ENCODE results near the gene BRIP1.
"Not testable (repeated sequence)": the region's sequence is repeated elsewhere in the genome, so short reads cannot be mapped to it uniquely, and the experiment has no call there.

Gene BRIP1

DNA sequence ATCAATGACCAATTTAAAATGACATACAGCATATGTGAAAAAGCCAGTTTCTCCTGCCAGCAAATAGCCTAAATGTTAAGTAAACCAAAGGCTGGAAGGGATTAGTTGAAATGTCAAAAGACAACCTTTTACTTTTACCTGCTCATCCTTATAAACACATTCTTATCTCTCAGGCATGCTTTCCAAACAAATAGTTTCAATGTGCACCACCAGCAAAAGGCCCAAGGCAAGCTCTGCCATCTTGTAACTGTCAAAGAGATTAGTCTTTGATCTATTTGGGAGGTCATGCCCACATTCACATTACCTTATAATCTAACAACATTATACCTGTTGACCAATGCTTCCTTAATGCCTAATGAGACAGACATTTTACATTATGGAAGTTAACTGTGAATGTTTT, 140.1 kb downstream of the BRIP1 start:
- DNase-seq, result no peak

DNA sequence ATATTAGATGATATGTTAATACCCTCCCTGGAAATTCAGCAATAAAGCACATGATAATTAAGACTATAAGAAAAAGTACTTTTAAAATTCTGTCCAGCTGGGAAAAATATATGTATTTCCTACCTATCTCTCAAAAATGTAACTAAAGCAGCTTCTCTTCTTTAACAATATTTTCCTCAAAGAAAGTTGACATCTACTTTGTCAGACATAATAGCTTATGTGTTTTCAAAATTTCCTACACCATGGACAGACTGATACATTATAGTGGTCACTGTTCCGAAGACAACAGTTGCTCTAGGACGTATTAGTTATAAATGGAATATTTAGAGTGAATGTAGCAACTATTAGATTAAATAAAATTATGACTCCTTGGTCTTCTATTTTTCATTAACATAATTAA, 140.9 kb downstream of the BRIP1 start:
- no peak for DNase-seq

DNA sequence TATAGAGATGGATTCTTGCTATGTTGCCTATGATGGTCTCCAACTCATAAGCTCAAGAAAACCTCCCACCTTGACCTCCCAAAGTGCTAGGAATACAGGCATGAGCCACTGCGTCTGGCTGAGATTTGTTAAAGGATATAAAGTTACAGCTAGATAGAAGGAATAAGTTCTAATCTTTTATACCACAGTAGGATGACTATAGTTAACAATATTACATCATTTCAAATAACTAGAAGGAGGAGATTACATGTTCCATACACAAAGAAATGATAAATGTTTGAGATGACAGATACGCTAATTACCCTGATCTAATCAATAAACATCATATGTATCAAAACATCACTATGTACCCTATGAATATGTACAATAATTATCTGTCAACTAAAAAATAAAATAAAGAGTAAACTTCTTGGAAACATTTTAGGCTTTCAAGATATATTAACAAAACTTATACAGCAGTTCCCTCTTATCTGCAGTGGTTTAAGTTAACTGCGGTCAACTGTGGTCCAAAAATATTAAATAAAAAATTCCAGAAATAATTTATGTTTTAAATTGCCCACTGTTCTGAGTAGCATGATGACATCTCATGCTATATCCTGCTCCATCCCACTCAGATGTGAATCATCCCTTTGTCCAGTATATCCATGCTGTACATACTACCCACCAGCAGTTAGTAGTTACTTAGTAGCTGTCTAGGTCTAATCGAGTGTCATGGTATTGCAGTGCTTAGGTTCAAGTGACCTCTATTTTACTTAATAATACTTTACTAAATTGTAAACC, 143.1 kb downstream of the BRIP1 start:
- DNase-seq, result no peak

DNA sequence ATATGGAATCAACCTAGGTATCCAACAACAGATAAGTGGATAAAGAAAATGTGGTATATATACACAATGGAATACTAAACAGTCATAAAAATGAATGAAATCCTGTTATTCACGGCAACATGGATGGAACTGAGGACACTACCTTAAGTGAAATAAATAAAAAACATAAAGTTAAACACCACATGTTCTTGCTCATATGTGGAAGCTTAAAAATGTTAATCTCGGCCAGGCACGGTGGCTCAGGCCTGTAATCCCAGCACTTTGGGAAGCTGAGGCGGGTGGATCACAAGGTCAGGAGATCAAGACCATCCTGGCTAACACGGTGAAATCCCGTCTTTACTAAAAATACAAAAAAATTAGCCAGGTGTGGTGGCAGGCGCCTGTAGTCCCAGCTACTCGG, 144.1 kb downstream of the BRIP1 start:
- not testable (repeated sequence) for DNase-seq

DNA sequence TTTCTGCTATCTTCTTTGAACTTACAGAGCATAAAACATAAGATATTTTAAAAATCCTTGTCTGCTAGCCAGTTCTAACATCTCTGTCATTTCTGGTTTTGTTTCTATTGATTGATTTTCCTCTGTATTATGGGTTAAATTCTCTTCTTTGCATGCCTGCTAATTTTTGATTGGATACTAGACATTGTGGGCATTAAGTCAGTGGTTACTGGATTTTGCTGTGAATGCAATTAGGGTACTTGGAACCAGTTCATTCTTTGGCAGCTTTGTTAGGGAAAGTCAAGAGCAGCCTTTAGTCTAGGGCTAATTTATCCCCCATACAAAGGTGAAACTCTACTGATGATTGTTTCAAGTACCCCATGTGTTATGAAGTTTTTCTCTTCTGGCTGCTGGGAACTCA, 145.3 kb downstream of the BRIP1 start:
- DNase-seq, result no peak

DNA sequence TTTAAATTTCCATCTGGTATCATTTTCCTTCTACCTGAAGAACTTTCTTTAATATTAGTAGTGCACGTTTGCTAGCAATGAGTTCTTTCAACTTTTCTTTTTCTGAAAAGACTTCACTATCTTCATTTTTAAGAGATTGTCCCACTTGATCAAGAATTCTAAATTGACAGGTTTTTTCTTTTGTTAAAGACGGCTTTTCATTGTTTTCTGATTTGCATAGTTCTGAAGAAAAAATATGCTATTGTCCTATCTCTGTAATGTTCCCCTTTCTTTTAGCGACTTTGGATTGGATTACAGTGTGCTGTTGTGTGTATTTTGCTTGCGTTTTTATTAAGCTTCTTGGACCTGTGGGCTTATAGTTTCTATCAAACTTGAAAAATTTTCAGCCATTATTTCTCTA, 146.0 kb downstream of the BRIP1 start:
- no peak for DNase-seq

DNA sequence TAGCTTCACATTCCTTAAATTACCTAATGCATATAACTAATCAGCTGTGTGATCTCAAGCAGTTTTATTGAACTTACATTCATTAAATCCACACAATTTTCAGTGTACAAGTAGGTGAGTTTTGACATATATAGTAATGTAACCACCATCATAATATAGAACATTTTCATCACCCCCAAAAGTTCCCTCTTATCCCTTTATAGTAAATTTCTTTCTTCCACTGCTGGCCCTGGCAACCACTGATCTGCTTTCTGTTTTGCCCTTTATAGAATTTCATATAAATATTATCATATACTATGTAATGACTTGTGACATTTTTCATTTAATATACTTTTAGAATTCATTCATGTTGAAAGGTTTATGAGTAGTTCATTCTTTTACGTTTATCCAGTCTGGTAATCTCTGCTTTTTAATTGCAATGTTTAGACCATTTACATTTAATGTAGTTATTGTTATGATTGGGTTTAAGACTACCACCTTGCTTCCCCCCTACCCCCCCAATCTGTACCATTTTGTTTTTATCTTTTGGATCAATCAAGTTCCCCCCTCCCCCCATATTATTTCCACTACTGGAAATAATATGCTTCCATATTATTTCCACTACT, 147.0 kb downstream of the BRIP1 start:
- DNase-seq, result no peak

DNA sequence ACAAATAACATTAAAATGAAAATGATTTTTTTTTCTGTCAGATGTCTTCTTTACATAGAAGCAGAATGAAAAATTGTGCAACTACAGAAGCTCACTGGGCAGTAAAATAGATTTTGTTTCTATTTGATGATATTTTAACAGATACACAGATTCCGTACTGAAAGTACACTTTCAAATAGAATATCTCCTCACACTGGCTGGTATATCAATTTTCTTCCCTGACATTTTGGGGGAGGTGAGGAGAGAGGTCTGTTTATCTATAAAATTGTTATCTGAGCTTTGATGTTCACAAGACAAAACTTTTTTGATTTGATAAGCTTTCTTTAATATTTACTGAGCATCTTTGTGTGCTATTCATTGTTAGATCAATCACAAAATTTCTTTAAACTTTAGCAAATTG, 148.0 kb downstream of the BRIP1 start:
- DNase-seq, result no peak

DNA sequence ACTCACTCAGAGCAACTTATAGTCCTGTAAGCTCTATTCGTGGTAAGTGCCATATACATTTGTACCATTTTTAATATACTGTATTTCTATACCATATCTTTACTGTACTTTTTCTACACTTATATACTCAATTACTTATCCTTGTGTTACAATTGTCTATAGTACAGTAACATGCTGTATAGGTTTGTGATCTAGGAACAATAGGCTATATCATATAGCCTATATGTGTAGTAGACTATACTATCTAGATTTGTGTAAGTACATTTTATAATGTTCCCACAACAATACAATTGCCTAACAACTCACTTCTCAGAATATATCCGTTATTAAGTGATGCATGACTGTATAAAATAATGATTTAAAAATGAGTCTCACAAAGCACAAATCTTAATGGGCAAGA, 149.0 kb downstream of the BRIP1 start:
- no peak for DNase-seq

DNA sequence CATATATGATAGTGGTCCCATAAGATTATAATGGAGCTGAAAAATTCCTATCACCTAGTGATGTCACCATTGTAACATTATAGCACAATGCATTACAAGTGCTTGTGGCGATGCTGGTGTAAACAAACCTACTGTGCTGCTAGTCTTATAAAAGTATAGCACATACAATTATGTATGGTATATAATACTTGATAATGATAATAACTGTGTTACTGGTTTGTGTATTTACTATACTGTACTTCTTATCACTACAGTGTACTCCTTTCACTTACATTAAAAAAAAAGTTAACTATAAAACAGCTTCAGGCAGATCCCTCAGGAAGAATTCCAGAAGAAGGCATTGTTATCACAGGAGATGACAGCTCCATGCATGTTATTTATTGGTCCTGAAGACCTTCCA, 150.3 kb downstream of the BRIP1 start:
- no peak for DNase-seq

DNA sequence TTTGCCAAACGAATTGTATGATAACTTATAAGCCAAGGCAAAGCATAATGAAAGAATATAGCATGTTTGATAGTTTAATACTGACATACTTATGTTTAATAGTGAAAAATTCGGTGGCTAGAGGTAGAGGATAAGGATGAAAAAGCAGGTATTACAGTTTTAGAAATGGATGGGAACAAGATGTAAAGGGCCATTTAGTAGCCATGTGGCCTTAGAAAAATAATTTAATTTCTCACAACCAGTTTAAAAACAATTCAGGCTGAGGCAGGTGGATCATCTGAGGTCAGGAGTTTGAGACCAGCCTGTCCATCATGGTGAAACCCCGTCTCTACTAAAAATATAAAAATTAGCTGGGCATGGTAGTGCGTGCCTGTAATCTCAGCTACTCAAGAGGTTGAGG, 152.8 kb downstream of the BRIP1 start:
- no peak for DNase-seq

DNA sequence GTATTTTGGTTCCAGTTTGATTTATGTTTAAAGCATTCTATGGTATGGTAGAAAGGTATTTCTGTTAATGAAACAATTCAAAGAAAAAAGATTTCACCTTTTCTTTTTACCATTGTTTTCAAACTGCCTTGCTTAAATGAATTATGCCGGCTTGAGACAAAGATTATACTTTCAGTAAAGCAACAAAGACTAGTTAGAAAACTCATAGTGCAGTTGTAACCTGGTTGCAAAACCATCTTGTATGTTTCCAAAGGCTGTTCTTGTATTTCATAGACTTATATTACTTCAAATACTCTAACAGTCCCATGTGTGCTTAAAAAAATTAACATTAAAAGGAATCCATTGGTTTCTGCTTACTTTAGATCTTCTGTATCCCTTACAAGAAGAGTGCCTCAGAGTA, 153.8 kb downstream of the BRIP1 start:
- DNase-seq, result no peak

DNA sequence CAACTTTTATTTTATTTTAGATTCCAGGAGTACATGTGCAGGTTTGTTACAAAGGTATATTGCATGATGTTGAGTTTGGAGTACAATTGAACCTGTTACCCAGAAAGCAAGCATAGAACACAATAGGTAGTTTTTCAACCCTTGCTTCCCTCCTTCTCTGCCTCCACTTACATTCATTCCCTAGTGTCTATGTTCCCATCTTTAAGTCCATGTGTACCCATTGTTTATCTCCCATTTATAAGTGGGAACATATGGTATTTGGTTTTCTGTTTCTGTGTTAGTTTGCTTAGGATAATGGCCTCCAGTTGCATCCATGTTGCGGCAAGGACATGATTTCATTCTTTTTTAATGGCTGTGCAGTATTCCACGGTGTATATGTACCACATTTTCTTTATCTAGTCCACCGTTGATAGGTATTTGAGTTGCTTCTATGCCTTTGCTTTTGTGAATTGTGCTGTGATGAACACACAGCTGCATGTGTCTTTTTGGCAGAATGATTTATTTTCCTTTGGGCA, 158.3 kb downstream of the BRIP1 start:
- DNase-seq, result no peak

DNA sequence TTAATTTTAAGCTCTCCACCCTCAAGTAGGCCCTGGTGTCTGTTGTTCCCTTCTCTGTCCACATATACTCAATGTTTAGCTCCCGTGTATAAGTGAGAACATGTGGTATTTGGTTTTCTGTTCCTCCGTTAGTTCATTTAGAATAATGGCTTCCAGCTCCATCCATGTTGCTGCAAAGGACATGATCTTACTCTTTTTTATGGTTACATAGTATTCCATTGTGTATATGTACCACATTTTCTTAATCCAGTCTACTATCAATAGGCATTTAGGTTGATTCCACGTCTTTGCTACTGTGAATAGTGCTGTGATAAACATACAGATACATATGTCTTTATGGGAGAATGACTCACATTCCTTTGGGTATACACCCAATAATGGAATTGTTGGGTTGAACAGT, 160.9 kb downstream of the BRIP1 start:
- no peak for DNase-seq

DNA sequence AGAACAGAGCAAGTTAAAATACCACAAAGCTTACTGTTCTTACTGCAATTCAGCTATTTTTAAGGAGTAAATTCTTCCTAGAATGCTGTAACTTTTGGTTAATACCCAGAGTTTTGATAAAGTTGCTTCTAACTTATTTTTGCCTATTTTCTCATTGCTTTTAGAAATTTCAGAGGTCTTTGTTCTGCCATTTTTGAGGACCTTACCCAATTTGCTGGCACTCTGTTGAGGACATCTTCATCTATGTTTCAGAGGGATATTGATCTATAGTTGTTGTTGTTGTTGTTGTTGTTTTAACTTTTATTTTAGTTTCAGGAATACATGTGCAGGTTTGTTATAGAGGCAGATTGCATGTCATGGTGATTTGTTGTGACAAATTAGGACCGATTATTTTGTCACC, 161.3 kb downstream of the BRIP1 start:
- DNase-seq, result no peak

DNA sequence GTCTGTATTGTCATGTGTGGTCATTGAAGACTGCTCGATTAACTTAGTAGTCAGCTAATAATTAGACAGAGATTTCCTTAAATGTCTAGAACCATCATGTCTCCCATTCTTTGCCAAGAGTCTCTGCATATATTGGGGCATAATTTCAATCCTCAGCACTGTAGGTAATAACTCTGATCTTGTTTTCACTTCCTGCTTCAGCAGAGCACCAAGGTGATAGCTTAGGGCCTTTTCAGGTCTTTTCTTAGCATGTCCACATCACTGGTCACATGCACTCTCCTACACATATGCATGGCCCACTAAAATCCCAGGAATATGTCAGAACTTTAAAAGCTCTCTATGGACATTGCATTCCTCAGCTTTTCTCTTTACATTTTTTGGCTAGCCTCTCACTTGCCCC, 162.0 kb downstream of the BRIP1 start:
- no peak for DNase-seq

DNA sequence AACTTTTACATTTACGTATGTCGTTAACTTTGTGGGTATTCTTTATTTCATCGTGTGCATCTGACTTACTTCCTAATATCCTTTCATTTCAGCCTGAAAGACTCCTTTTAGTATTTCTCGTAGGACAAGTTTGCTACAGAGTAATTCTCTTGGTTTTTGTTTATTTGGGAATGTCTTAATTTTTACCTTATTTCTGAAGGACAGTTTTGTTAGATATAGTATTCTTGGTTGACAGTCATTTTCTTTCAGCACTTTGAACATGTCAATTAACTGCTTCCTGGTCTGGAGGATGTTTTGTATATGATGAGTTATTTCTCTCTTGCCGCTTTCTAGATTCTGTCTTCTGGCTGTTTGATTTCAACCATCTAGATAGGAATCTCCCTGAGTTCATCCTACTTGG, 163.1 kb downstream of the BRIP1 start:
- no peak for DNase-seq

DNA sequence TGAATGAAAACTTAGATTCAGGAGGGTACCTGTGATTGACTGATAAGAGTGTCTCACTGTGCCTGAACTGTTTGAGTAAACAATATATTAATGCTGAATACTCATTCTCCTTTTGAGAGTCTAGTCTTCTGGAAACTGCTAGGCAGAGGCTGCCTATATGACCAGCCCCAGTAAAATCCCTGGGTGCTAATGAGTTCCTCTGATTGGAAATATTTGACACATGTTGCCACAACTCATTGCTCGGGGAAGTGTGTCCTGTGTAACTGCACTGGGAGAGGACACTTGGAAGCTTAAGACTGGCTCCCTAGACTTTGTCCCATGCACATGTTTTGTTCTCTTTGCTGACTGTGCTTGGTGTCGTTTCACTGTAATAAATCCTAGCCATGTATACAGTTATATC, 163.6 kb downstream of the BRIP1 start:
- DNase-seq, result no peak

DNA sequence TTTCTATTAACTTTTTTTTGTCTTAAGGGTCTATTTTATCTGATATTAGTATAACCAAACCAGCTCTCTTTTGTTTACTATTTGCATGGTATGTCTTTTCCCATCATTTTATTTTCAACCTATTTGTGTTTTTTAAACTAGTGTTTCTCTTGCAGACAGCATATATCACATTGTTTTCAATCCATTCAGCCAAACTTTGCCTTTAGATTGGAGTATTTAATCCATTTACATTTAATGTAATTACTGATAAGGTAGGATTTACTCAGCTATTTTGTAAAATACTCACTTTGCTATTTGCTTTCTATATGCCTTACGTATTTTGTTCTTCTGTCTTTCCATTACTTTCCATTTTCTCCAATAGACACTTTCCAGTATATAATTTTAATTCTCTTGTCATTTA, 164.3 kb downstream of the BRIP1 start:
- no peak for DNase-seq

DNA sequence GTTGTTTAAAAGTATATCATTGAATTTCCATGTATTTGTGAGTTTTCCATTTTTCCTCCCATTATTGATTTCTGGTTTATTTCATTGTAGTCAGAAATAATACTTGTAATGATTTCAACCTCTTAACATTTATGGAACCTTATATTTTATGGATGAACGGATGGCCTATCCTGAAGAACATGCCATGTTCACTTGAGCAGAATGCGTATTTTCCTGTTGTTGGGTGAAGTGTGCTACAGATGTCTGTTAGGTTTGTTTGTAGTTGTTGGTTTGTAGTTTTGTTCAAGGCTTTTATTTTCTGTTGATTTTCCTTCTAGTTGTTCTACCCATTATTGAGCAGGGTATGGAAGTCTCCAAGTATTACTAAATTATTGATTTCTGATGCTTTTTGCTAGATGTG, 165.1 kb downstream of the BRIP1 start:
- DNase-seq, result no peak

DNA sequence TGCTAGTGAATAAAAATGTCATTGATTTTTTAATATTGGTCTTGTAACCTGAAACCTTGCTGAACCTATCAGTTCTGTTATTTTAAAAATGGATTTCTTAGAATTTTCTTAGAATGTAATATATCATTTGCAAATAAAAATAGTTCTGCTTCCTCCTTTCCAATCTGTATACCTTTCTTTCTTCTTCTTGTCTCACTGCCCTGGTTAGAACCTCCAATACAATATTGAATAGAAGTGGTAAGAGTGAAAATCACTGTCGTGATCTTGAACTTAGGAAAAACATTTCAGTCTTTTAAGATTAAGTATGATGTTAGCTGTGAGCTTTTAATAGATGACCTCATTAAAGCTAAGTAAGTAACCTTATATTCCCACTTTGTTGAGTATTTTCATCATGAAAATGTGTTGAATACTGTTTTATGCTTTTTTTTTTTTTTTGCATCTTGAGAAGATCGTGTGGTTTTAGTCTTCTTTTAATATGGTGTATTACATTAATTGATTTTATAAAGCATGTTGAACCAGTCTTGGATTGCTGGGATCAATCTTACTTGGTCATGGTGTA, 167.5 kb downstream of the BRIP1 start:
- DNase-seq, result no peak

DNA sequence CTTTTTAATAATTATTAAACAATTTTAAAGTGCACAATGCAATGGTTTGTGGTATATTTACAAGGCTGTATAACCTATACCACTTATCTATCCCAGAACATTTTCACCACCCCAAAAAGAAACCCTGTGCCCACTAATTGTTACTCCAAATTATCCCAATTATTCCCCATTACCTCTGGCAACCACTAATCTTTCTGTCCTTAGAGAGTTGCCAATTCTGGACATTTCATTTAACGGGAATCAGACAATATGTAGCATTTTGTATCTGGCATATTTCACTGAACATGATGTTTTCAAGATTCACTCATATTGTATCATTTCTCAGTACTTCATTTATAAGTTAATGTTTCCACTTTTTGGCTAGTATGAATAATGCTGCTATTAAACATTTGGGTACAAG, 169.2 kb downstream of the BRIP1 start:
- no peak for DNase-seq

DNA sequence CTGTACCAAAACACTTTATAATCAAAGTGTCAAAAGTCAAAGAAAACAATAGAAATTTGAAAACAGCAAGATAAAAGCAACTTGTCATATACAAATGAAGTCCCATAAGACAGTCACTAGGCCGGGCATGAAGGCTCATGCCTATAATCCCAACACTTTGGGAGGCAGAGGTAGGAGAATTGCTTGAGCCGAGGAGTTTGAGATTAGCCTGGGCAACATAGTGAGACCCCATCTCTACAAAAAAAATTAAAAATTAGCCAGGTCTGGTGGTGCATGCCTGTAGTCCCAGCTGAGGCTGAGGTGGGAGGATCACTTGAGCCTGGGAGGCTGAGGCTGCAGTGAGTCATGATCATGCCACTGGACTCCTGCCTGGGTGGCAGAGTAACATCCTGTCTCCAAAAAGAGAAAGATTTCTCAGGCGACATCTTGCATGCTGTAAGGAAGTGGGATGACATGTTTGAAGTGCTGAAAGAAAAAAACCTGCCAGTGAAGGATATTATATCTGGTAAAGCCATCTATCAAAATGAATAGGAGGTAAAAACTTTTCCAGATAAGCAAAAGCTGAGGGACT, 173.6 kb downstream of the BRIP1 start:
- no peak for DNase-seq

DNA sequence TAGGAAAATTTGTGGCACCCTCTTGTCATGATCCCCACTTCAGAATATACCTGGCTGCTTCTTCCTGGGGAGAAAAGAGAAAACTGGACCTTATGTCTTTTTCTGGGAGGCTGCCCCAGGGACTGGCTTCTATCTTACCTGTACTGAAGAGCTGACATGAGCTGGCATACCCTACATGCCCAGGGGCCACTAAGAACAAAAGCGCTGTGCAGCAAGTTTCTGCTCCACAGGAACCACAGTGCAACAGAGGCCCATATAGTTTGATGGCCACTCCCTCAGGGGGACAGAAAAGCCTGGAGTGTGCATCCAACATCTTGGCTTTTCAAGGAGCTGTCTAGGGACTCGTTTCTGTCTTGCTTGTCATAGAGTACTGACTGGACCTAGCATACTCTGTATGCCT, 175.6 kb downstream of the BRIP1 start:
- DNase-seq, result no peak

Measured in activated effector memory CD4-positive, alpha-beta T cell treated with Interleukin-2 at 50 U/mL for 16 hours (primary cell).